Loucy (cell line): ENCODE data around the gene PDZRN3.

Experiments used
- H2AFZ ChIP-seq: fragments of 200-600 bp; sonication (generic); 2 replicates; pipeline ENCODE4 v1.6.0; 2016; ENCODE audit warnings: antibody characterized with exemption, mild to moderate bottlenecking, low read length, moderate library complexity
- H3F3A ChIP-seq: fragments of 200-600 bp; 2 replicates; pipeline ENCODE4 v1.6.0; 2016; ENCODE audit warnings: antibody characterized with exemption, low read depth, mild to moderate bottlenecking
- H3K27me3 ChIP-seq: fragments of 200-600 bp; sonication (generic); 2 replicates; pipeline ENCODE4 v1.6.1; 2014; ENCODE audit warnings: low read length, mild to moderate bottlenecking; ENCODE audit not compliant: insufficient read depth, poor library complexity, severe bottlenecking
- H3K36me3 ChIP-seq: fragments of 200-600 bp; sonication (generic); 2 replicates; pipeline ENCODE4 v1.6.1; 2016; ENCODE audit warnings: low read length; ENCODE audit not compliant: insufficient read depth
- H3K4me1 ChIP-seq: fragments of 200-600 bp; sonication (generic); 2 replicates; pipeline ENCODE4 v1.5.1; 2014; ENCODE audit warnings: low read length, mild to moderate bottlenecking; ENCODE audit not compliant: insufficient read depth, poor library complexity, severe bottlenecking
- H3K4me2 ChIP-seq: fragments of 200-600 bp; sonication (generic); 2 replicates; pipeline ENCODE4 v1.6.0; 2014; ENCODE audit warnings: antibody characterized with exemption, low read length, low read depth, mild to moderate bottlenecking; ENCODE audit not compliant: poor library complexity, severe bottlenecking
- H3K4me3 ChIP-seq: fragments of 200-600 bp; sonication (generic); 2 replicates; pipeline ENCODE4 v1.5.1; 2014; ENCODE audit warnings: low read length, mild to moderate bottlenecking, mixed read lengths; ENCODE audit not compliant: poor library complexity, severe bottlenecking
- H3K79me2 ChIP-seq: fragments of 200-600 bp; sonication (generic); 2 replicates; pipeline ENCODE4 v1.6.1; 2014; ENCODE audit warnings: low read length; ENCODE audit not compliant: insufficient read depth
- H3K9ac ChIP-seq: fragments of 200-600 bp; sonication (generic); 2 replicates; pipeline ENCODE4 v1.6.0; 2014; ENCODE audit warnings: mild to moderate bottlenecking, low read depth, low read length, moderate library complexity; ENCODE audit not compliant: poor library complexity, severe bottlenecking
- H3K9me2 ChIP-seq: fragments of 200-600 bp; sonication (generic); replicated peaks from 2 replicates; pipeline ENCODE4 v1.6.1; 2016; ENCODE audit warnings: low read depth, low read length, mixed read lengths
- H3K9me3 ChIP-seq: fragments of 200-600 bp; sonication (generic); 2 replicates; pipeline ENCODE4 v1.6.1; 2014; ENCODE audit warnings: mild to moderate bottlenecking, antibody characterized with exemption, low read length, low read depth; ENCODE audit not compliant: insufficient read depth
- H4K20me1 ChIP-seq: fragments of 200-600 bp; sonication (generic); 2 replicates; pipeline ENCODE4 v1.6.0; 2014; ENCODE audit warnings: antibody characterized with exemption, low read length, mild to moderate bottlenecking; ENCODE audit not compliant: insufficient read depth, poor library complexity, severe bottlenecking
- CTCF ChIP-seq: fragments of 200-600 bp; sonication (generic); conservative IDR thresholded peaks from 2 replicates; pipeline ENCODE4 v1.5.1; 2014; ENCODE audit warnings: mild to moderate bottlenecking, antibody characterized with exemption, low read length
- EZH2phosphoT487 ChIP-seq: fragments of 200-600 bp; IDR thresholded peaks from 2 replicates; pipeline ENCODE4 v1.6.1; 2018; ENCODE audit warnings: antibody characterized with exemption, mild to moderate bottlenecking, moderate library complexity, borderline replicate concordance

PDZRN3 gene

GRCh38 chr3:73563896-73564582 lies 60.7 kb downstream of the PDZRN3 start:
- no peaks in the 10 kb centered on the region for H3F3A ChIP-seq
- H3K79me2 ChIP-seq: no peaks in the 10 kb centered on the region
- H3K4me2 ChIP-seq: no peak overlapping the region
- H3K4me1 ChIP-seq: no peaks in the 10 kb centered on the region
- H3K27me3 ChIP-seq: no peaks in the 10 kb centered on the region
- H4K20me1 ChIP-seq: no peaks in the 10 kb centered on the region
- H3K9me2 ChIP-seq: no peaks in the 10 kb centered on the region
- no peak overlapping the region for H3K4me3 ChIP-seq
- no peaks in the 10 kb centered on the region for H3K9me3 ChIP-seq
- no peak overlapping the region for H3K9ac ChIP-seq
- no peak overlapping the region for H2AFZ ChIP-seq
- H3K36me3 ChIP-seq: no peaks in the 10 kb centered on the region
- TF ChIP-seq CTCF: no peak
- TF ChIP-seq EZH2phosphoT487: no peak

- Histone ChIP-seq H3F3A (no peaks in the 10 kb centered on the region), H3K36me3 (no peaks in the 10 kb centered on the region), H2AFZ (no peak overlapping the region), H3K9me2 (no peaks in the 10 kb centered on the region), H4K20me1 (no peaks in the 10 kb centered on the region), H3K9me3 (no peaks in the 10 kb centered on the region), H3K9ac (no peak overlapping the region), H3K4me2 (no peak overlapping the region), H3K4me3 (no peak overlapping the region), H3K79me2 (no peaks in the 10 kb centered on the region), H3K27me3 (no peaks in the 10 kb centered on the region), H3K4me1 (no peaks in the 10 kb centered on the region)
- TF ChIP-seq CTCF (no peak), EZH2phosphoT487 (no peak)
These were observed 63.2 kb downstream of the PDZRN3 start for GRCh38 chr3:73561494-73561893.

- no peaks in the 10 kb centered on the region for H3K9me2 ChIP-seq
- no peaks in the 10 kb centered on the region for H4K20me1 ChIP-seq
- no peaks in the 10 kb centered on the region for H3K79me2 ChIP-seq
- H3K36me3 ChIP-seq: no peaks in the 10 kb centered on the region
- no peak overlapping the region for H2AFZ ChIP-seq
- H3K27me3 ChIP-seq: no peaks in the 10 kb centered on the region
- H3K9ac ChIP-seq: no peak overlapping the region
- TF ChIP-seq EZH2phosphoT487: no peak
- no peak for TF ChIP-seq CTCF
- no peaks in the 10 kb centered on the region for H3K9me3 ChIP-seq
- no peaks in the 10 kb centered on the region for H3F3A ChIP-seq
- no peak overlapping the region for H3K4me2 ChIP-seq
- no peaks in the 10 kb centered on the region for H3K4me1 ChIP-seq
- H3K4me3 ChIP-seq: no peak overlapping the region
These were observed 65.0 kb downstream of the PDZRN3 start for GRCh38 chr3:73559749-73560148.
